ENCODE data around the gene C13orf46. TPM values are rescaled to one million over a fixed set of nuclear protein-coding genes. Genes with fewer than 3 reads are reported as not detected.

C13orf46 gene
- total and polyA plus RNA-seq, 4 donors: 0.10 to 0.17 TPM; not detected in 2

- no peaks in the 10 kb centered on the region for H3K9me3 ChIP-seq (ENCODE audit: control insufficient read depth in 4 of 4, low read length in 3 of 4)
- DNase-seq (ENCODE audit: low spot score): no peak
Observed at GRCh38 chr13:113972451-113973217, 1.2 kb downstream of the C13orf46 start.

More at GRCh38 chr13:113972451-113973217, 1.2 kb downstream of the C13orf46 start:
- H3K9ac ChIP-seq (ENCODE audit: low read depth in 1 of 2, low read length in 2 of 2): no peak overlapping the region
- H3K36me3 ChIP-seq (ENCODE audit: control insufficient read depth in 4 of 4, insufficient read depth in 3 of 4, low read depth in 1 of 4, low read length in 3 of 4): no peaks in the 10 kb centered on the region
- TF ChIP-seq EGR1 (IDR thresholded peaks at IDR 0.05; ENCODE audit: low read depth in 2 of 2) (no peak), HNF4A (conservative IDR thresholded peaks at IDR 0.05) (no peak), GABPA (IDR thresholded peaks at IDR 0.05 in 1 of 2, conservative IDR thresholded peaks at IDR 0.05 in 1 of 2) (no peak), FOXA2 (IDR thresholded peaks at IDR 0.05) (no peak), RXRA (IDR thresholded peaks at IDR 0.05) (no peak), FOXA1 (IDR thresholded peaks at IDR 0.05) (no peak), TAF1 (conservative IDR thresholded peaks at IDR 0.05) (no peak), NR2F2 (IDR thresholded peaks at IDR 0.05) (no peak), CTCF (IDR thresholded peaks at IDR 0.05; ENCODE audit: low read depth, low read length, missing input control) (no peak), JUND (IDR thresholded peaks at IDR 0.05) (no peak), YY1 (IDR thresholded peaks at IDR 0.05) (no peak), SP1 (IDR thresholded peaks at IDR 0.05) (no peak), RAD21 (IDR thresholded peaks at IDR 0.05) (no peak), ZBTB33 (IDR thresholded peaks at IDR 0.05) (no peak), HNF4G (IDR thresholded peaks at IDR 0.05) (no peak), REST (IDR thresholded peaks at IDR 0.05) (no peak), MAX (IDR thresholded peaks at IDR 0.05) (no peak)
- H3K4me3 ChIP-seq (ENCODE audit: low read depth in 1 of 3, low read length in 3 of 3): no peak overlapping the region
- H3K4me1 ChIP-seq (ENCODE audit: control insufficient read depth in 4 of 4, insufficient read depth in 4 of 4, low read length in 3 of 4): peaks cover 12 to 20% (median 16%) of the 10 kb centered on the region in 4 donors
- H3K27me3 ChIP-seq (ENCODE audit: control insufficient read depth in 4 of 4, insufficient read depth in 4 of 4, low read length in 3 of 4): no peaks in the 10 kb centered on the region
- H3K27ac ChIP-seq (ENCODE audit: low read depth in 1 of 2, low read length in 2 of 2): no peak overlapping the region
- 93% methylated on average over 36 of the region's 36 CpGs for WGBS
